ACHN (cell line): ENCODE measurements around the gene PHRF1.

ENCODE experiments used
- DNase-seq: peaks from one replicate; pipeline ENCODE4 v3.0.0-alpha.2; 2015
- in situ Hi-C: cut with HindIII; loops from 2 replicates; pipeline ENCODE4 v1.10.0; 2017; ENCODE audit warnings: low sequenced_read_pairs, low pct_ligation_motif_present, low pct_unique_long_range_greater_than_20kb

The PHRF1 gene

DNA sequence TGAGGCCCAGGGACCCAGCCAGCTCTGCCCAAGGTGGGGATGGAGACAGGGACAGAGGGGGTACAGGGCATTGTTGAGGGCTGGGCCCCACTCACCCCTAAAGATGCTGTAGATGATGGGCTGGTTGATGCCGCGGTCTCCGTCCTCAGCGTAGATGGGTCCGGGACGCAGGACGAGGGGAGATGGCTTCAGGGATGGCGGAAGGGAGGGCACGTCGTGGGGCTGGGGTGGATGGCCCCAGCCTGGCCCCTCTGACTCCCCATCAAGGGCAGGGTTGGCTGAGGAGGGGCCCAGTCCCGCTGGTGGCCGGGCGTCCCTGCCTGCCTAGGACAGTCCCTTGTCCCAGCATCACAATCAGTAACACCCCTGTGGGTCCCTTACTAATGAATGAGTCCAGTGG is 43.9 kb downstream of the PHRF1 start:
- in situ Hi-C loops: no loop called here

DNA sequence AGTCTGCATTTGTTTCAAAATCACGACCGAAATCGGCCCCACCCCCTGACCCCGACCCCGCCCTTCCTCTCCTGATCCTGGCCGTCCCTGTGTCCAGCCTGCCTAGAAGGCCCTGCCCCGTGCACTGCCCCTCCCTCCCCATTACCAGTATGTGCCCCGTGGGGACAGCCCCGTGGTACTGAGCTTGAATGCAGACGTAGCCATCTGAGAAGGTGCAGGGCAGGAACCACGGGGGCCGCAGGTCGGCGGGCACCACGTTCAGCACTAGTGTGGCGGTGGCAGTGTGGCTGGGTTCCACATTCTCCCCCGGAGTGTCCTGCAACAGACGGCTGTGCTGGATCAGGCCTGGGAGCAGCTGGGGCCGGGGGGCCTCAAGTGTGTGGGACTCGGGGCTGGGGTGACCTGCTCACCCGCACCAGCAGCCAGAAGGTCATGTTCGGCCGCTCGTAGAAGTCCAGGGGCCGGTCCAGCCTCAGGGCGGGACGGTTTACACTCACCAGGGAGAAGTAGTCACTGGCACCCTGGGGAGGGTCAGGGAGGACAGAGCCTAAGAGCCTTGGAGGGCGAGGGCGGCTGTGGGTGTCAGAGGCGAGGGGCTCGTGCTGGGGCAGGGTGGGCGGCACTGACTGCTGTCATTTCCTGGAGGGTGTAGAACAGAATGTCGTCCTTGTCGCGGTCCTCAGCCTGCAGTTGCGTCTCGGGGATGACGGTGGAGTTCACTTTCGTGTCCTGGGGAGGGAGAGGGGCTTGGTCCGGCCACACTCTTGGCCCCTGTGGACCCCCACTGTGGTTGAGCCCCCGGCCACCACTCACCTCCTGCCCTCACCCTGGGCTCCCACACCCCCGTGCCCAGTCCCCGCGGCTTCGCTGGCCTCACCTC is 44.9 kb downstream of the PHRF1 start:
- in situ Hi-C loops: no loop called here
- no peak for DNase-seq

More for the DNA sequence above, 43.9 kb downstream of the PHRF1 start:
- DNase-seq: no peak

DNA sequence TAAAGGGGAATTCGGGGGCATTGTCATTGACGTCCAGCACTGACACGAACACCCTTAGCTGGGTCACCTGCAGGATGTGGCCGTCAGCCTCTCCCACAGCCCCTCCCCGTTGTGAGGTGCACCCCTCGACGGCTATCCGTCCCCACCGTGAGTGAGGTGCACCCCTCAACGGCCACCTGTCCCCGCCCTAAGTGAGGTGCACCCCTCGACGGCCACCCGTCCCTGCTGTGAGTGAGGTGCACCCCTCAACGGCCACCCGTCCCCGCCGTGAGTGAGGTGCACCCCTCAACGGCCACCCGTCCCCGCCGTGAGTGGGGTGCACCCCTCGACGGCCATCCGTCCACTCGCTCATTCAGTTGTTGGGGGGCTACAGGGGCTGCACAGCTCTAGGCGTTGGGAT is 45.6 kb downstream of the PHRF1 start:
- DNase-seq: no peak
- in situ Hi-C loops: no loop called here

DNA sequence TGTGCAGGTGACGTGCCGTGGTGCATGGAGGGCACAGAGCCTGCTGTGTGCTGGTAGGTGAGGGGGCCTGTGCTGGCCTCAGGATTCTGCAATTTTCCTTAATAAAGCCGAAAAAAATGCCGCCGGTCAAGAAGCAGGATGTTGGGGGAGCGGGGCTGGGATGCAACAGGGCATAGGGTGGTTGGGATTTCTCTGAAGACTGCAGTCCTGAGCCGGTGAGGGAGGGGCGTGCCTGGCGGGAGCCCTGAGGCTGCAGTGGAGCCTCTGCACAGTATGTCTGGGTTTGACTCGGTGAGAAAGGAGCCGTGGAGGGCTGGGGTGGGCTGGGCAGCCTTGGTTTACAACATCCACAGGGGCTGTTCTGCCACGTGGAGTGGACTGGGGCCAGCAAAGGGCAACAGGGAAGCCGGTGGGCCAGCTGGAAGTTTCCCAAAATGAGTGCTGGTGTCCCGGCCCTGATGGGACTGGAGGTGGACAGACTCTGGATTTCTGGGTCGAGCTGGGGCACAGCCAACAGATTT is 47.1 kb downstream of the PHRF1 start:
- in situ Hi-C loops: no loop called here
- no peak for DNase-seq

DNA sequence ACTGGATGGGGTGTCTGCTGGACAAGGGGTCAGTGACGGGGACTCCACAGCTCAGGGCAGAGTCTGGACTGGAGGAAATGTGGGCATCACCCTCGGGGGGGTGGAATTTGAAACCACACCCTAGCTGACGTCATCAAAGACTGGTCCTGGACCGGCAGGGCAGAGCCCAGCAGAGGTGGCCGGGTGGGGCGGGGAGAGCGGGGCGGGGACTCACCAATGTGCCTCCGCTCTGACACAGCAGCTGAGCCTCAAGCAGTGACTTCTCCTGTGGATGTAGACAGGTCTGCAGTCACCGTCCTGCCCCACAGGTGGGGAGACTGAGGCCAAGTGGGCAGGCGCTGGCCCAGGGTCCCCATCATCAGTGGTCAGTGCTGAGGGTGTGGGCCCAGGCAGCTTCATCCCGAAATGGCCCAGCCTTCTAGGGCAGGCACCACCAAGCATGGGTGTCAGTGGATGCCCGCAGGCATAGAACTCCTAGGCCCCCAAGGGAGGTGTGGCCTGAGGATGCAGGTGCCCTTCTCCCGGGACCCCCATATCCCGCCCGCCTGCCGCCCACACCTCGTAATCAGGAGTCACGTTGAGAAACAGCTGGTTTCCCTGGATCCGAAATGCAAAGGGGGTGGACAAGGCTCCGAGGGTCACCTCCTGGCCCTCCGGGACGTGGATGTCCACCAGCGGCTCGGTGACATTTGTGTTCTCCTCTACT is 47.9 kb downstream of the PHRF1 start:
- in situ Hi-C loops: no loop called here
- DNase-seq: no peak

DNA sequence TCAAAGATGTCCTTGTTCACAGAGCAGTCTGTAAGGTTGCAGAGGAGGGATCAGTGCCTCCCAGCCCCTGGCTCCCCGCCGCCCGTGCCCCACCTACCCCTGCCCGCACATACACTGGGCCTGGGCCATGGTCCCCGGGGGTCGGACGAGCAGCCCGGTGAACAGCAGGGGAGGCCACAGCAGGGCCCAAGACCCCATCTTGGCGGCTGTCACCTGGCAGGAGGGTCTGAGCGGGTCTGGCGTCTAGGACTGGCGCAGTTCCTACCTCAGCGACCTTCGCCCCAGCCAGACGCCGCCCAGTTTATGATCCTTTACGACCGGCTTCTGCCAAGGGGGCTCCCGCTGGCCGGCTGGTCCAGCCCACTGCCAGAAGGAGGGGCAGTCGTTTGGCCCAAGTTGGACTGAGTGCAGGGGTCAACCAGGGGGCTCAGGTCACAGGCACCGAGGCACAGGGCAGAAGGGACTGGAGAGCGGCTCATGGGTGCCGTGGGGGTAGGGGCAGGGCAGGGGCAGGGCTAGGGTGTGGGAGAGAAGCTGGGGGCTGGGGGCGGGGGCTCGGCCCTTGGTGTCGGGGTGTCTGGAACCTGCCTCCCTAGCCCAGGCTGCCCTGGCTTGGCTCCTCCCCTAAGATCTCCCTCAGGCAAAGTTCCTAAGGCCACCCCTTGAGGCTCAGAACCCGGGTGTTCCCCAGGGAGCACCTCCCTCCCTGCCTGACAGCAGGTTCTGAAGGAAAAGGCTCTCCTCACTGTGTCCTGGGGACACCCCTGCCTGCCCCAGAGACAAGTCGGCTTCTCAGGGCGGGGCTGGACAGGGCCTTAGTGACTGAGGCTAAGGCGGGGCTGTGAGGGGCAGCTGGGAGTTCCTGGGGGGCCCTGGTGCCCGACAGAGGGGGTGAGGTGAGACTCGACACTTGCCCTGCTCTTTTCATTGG is 48.7 kb downstream of the PHRF1 start, which contains the start of gene CDHR5:
Gene CDHR5, minus strand, starts transcription at position 251 of the 931 bp plus-strand sequence. Its CDS starts 53 bp downstream, at position 198.
- in situ Hi-C loops: no loop called here
- DNase-seq: no peak

DNA sequence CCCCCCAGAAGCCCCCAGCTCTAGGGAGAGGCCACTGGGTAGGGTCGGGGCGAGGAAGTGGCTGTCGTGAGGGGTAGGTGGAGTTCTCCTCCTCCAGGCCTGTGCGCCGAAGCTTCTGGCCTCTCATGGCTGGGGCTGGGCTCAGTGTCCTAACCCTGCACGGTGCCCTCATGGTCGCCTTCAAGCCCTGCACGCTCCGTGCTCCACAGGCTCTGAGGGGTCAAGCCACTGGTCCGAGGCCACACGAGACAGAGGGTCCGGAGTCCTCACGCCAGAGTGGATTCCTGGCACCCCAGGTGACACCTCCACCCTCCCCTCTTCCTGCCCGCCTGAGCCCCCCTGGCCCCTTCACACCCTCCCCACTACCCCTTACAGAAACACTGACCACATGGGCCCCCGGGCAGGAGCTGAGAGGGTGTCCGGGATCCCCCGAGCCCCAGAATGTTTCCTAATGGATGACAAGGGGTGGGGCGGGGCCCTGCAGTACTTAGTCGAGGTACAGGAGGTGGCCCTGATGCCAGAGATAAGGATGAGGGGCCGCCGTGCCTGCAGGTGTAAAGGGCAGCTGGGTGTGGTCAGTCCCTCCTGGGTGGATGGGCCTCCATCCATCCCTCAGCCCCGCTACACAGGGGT is 49.5 kb downstream of the PHRF1 start:
- in situ Hi-C loops: no loop called here

DNA sequence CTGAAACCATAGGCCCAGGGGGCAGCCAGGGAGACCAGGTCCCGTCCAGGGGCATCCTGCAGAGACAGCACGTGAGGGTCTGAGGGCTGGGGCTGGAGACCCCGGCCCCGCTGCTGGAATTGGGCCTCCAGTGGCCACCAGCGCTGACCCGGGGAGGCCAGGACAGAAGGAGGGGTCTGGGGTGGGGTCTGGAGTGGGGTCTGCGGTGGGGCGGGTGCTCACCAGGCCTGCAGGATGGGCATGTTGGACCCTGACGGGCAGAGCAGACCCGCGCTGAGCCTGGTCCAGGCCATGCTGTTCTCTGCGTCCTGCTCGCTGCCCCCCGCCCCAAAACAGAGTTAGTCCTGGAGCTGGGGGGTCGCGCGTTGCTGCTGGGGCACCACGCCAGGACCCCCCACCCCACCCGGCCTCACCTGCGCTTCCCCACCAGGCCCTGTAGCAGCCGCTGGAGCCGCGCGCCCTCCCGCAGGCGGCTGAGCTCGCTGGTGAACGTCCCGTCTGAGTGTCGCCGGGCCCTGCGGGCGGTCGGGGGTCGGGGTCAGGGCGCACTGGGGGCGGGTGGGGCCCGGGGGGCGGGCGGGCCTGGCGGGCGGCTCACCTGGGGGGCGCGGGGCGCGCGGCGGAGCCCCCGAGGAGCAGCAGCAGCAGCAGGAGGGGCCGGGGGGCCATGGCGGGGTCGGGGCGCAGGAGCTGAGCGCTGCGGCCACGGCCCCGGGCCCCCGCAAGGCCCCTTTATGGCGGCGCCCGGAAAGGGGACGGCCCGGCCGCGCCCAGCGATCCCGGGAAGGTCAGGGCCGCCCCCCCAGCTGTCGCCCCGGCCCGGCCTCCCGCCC is 50.4 kb downstream of the PHRF1 start, which contains the start of gene SCT:
Gene SCT, minus strand, starts transcription at position 707 of the 833 bp plus-strand sequence. Its CDS starts 38 bp downstream, at position 669.
- in situ Hi-C loops: no loop called here
- DNase-seq: no peak

More for the DNA sequence above, 49.5 kb downstream of the PHRF1 start:
- DNase-seq: no peak

DNA sequence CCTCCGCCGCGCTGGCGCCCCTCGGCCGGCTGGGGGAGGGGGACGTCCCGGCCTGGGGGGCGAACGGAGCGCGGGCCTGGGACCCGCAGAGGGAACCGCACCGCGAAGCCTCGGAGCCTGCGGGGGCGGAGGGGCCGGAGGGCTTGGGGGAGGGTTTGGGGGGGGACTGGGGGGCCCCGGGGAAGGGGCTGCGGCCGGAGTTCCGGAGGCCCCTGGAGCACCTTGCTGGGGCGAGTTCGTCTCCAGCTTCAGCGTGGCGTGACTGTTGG is 51.0 kb downstream of the PHRF1 start:
- in situ Hi-C loops: no loop called here
- DNase-seq: no peak

DNA sequence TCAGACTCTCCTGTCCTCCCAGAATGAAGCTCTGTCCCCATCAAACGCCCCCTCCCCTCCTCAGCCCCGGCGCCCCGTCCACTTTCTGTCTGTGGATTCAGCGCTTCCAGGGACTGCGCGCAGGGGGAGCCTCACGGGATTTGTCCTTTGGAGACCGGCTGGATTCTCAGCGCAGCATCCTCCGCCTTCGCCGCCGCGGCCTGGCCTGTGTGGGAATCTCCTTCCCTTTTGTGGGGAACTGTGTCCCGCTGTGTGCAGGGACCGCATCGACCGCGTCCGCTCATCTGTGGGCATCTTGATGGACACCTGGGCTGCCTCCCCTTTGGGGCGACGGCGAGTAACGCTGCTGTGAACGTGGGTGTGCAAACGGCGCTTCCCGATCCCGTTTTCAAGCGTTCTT is 51.8 kb downstream of the PHRF1 start:
- in situ Hi-C loops: no loop called here
- DNase-seq: no peak

DNA sequence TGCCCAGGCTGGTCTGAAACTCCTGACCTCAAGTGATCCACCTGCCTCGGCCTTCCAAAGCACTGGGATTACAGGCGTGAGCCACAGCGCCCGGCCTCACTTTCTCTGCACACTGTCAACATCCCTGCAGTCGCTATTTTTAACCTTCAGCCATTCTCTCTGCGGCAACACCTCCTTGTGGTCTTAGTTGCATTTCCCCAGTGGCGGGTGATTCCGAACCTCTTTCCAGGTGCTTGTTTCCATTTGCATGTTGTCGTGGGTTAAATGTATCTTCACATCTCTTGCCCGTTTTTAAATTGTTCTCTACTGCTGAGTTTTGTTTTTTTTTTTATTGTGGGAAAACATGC is 52.9 kb downstream of the PHRF1 start:
- DNase-seq: no peak
- in situ Hi-C loops: no loop called here

DNA sequence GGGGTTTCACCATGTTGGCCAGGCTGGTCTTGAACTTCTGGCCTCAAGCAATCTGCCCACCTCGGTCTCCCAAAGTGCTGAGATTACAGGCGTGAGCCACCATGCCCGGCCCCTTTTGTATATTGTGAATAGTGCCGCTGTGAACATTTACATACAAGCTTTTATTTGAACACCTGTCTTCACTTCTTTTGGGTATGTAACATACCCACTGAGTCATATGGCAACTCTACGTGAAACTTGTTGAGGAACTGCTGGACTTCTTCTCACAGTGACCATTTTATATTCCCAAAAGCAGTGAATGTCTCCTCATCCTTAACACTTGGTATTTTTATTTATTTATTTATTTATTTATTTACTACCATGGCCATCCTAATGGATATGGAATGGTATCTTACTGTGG is 54.6 kb downstream of the PHRF1 start:
- DNase-seq: no peak
- in situ Hi-C loops: no loop called here

DNA sequence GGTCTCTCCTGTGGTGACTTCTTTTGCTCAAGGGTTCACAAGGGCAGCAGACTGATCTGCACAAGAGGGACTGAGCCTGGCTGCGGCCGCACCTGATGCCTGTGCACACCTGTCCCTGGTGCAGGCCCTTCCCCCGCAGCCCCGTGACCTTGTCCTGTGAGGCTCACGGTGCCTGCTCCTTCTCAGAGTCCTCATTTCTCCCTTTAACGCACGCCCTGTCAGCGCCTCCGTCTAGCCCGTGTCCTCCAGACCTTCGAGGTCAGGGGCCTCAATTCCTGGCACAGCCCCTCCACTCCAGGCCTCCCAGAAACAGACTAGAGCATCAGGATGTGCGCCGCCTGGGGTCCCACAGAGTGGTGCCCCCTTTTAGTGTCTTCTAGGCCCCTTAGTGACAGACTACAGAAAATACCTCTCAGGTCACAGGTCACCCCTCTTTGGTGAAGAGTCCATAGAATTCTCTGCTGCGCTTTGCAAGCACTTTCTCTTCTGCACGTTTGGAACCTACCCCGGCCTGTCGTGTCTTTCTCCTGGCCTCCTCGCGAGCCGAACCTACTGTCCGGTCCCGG is 59.8 kb downstream of the PHRF1 start:
- in situ Hi-C loops: no loop called here
- no peak for DNase-seq

DNA sequence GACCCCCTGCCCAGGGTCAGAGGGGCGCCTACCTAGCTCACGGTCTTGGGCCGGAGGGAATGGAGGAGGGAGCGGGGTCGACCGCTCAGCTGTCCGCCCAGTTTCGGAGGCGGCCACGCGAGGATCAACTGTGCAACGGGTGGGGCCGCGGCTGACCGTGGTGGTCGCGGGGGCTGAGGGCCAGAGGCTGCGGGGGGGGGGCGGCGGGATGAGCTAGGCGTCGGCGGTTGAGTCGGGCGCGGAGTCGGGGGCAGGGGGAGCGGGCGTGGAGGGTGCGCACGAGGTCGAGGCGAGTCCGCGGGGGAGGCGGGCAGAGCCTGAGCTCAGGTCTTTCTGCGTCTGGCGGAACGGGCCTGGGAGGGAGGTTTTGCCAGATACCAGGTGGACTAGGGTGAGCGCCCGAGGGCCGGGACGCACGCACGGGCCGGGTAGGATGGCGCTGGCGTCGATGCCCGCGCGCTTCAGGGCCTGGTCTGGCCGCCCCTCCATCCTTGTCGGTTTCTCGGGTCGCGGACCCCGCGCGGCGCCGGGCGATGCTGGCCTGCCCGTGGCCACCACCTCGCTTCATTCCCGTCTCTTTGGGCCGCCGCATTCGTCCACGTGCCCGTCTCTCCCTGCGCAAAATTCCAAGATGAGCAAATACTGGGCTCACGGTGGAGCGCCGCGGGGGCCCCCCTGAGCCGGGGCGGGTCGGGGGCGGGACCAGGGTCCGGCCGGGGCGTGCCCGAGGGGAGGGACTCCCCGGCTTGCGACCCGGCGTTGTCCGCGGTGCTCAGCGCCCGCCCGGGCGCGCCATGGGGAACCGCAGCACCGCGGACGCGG is 60.5 kb downstream of the PHRF1 start, which contains the start of gene DRD4:
Gene DRD4, plus strand, starts transcription at position 759 of the 822 bp plus-strand sequence. Its CDS starts 36 bp downstream, at position 795.
- no peak for DNase-seq
- in situ Hi-C loops: no loop called here

DNA sequence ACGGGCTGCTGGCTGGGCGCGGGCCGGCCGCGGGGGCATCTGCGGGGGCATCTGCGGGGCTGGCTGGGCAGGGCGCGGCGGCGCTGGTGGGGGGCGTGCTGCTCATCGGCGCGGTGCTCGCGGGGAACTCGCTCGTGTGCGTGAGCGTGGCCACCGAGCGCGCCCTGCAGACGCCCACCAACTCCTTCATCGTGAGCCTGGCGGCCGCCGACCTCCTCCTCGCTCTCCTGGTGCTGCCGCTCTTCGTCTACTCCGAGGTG is 61.0 kb downstream of the PHRF1 start:
- in situ Hi-C loops: no loop called here
- no peak for DNase-seq

DNA sequence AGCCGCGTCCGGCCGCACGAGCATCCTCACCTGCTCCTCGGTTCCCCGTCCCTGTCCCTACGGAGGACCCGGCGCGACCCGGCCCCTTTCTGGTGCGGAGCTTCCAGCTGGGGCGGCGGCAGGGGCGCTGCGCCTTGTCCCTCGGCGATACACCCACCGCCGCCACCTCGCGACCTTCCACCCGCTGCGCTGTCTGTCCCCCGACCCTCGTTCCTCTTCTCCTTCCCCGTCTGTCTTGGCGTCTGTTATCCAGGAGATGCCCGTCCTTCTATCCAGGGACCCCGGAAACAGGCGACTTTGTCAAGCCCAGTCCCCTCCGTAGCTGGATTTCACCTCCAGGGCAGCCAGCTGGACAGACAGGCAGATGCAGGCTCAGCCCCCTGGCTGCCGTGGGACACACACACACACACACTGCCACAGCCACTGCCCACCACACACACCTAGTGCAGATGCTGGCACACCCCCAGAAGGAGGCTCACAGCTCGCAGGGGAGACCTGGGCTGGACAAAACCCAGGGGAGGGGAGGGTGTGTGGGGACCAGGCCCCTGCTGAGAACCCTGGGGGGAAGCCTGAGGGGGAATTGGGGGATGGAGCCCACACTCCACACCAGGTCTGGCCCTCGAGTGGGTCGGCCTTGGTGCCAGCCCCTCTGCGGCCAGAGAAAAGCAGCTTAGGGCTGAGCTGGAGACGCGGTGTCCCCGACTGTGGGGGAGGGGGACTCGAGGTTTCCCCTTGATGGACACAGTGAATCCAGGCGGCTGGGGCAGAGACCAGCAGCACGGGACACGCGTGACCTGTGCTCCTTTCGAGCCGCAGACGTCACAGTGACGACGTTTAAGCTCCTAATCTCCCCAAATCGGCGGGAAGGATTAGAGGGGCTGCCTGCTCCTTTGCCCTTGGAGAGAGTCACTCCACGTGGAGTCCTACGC is 61.6 kb downstream of the PHRF1 start:
- in situ Hi-C loops: no loop called here
- no peak for DNase-seq
